Stimulated activated CD4-positive, alpha-beta T cell treated with anti-CD3 and anti-CD28 coated beads, TNF-alpha, amount 100 ng/mL, for 48 hours (primary cell): Measurements from ENCODE around the gene IRX5.

Experiments used
- DNase-seq, 3 donors: peaks; one replicate each; pipeline ENCODE4 v3.0.0-alpha.2; 2020; ENCODE audit warnings: low read depth in 3 of 3

The IRX5 gene

DNA sequence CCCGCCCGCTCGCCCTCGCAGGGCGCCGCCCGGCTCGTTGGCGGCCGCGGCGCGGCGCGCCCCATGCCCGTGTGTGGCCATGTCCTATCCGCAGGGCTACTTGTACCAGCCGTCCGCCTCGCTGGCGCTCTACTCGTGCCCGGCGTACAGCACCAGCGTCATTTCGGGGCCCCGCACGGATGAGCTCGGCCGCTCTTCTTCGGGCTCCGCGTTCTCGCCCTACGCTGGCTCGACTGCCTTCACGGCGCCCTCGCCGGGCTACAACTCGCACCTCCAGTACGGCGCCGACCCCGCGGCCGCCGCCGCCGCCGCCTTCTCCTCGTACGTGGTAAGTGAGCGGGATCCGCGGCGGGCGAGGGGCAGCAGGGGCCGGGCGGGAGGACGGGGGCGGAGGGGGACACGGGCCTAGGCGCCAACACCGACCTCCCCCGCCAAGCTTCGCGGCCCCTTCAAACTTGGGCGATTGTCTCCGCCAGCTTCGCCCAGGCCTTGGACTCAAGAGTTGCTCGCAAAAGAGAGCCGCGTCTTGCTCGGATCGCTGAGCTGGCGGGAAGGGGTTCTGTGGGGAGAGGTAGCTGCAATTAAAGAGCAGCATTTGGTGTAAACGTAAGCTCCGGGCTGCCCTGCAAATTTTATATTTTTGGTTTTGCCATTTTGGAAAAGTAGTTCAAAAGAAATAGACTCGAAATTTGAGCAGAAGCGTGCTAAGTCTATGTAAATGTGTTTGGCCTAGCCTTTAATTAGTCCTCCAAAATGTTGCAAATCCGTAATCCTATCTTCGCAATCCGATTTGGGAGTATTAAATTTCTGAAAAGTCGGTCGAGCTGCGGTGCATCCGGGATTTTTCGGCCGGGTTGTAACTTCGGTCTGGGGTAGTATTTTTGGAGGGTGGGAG is 702 bp downstream of the IRX5 start:
- DNase-seq = no peak

DNA sequence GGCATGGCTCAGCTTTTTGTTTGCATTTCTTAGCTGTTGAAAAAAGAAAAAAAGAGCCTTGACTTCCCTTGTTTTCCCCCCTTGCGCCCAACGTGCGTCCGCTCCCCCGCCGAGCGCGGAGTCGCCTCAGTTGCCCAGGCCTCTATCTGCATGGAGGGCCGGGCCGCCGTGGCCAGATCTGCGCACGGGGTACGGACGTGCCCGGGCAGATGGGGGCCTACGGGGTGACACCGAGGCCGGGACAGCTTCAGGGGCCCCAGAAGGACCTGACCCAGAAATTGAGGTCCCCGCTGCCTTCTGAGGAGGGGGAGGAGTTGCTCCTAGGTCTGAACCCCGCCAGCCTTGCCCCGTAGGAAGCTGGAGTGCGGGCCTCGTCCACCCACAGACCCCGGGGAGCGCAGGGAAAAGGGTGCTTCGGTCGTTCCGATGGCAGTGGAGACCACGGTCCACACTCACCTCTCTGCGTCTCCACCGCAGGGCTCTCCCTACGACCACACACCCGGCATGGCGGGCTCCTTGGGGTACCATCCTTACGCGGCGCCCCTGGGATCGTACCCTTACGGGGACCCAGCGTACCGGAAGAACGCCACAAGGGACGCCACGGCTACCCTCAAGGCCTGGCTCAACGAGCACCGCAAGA is 1.5 kb downstream of the IRX5 start:
- no peak for DNase-seq

GRCh38 chr16:54932737-54933254 is 2.1 kb downstream of the IRX5 start:
- no peak for DNase-seq

DNA sequence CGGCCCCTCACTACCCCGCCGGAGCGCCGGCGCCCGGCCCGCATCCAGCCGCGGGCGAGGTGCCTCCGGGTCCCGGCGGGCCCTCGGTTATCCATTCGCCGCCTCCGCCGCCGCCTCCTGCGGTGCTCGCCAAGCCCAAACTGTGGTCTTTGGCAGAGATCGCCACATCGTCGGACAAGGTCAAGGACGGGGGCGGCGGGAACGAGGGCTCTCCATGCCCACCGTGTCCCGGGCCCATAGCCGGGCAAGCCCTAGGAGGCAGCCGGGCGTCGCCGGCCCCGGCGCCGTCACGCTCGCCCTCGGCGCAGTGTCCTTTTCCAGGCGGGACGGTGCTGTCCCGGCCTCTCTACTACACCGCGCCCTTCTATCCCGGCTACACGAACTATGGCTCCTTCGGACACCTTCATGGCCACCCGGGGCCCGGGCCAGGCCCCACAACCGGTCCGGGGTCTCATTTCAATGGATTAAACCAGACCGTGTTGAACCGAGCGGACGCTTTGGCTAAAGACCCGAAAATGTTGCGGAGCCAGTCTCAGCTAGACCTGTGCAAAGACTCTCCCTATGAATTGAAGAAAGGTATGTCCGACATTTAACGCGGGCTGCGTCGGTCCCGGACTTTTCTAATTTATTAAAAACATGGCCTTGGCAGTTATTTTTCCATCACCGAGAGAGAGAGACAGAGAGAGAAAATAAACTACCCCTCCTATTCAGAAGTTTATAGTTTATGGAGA is 2.8 kb downstream of the IRX5 start:
- no peak for DNase-seq

- no peak for DNase-seq
Observed at GRCh38 chr16:54934481-54935265, 4.0 kb downstream of the IRX5 start.

DNA sequence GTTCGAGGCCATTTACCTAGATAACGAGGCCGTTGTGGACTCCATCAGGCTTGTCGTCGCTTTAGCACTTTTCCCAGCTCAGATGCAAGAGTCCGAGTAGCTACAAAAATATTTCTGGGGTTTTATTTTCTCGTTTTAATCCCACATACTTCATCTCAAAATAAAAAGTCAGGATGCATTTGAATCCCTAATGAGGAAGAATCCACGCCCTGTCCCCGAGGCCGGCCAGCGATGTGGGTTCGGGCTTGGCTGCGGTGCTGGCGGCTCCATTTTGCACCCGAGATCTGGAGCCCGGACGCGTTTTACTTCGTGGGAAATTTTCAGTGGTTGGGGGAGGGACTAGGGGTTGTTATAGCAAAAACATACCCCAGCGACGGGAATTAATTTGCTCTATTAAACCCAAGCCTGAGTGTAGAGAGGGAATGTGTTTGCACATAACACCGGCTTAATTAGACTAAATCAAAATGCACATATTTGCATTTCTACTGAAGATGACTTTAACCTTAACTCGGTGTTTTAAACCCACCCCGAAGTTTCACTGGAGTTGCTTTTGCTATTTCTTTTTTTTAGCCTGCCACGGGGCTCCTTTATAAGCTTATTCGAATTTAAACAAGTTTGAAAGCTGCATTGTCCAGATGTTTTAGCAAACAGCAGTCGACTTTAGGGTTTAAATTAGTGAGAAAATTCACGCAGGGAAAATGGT is 4.8 kb downstream of the IRX5 start:
- no peak for DNase-seq

- DNase-seq = no peak
Observed at GRCh38 chr16:54936201-54936978, 5.7 kb downstream of the IRX5 start.

DNA sequence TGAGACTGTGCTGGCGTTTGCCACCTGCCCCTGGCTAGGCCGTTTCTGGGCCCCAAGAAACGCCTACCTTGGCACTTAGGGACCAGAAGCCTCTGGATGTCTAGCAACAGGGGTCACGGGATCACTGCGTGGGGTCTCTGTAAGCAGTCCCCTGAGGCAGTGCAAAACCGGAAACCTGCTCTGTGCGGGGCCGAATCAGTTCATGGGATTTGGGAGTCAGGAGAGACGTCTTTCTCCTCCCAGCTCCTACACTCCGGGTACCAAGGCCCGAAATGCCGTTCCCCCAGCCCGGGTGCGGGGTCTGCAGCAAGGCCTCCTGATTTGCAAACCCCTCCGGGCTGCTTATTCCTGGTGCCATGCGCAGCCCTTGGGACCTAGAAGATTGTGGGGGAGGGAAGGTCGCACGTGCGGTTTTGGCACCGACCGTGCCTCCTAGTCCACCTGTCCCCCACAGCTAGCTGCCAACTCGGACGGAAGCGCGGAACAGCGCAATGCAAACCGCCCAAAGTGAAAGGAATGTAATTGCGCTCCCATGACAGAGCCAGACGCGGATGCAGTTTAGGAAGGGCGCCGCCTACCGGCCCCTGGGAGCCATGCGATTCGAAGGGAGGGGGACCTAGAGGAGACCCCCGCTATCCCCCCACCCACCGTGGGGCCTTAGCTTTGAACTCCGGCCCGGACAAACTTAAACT is 6.5 kb downstream of the IRX5 start:
- DNase-seq = no peak

- no peak for DNase-seq
Observed at GRCh38 chr16:54937671-54938211, 7.1 kb downstream of the IRX5 start.

- DNase-seq = no peak
Observed at GRCh38 chr16:54938212-54939028, 7.8 kb downstream of the IRX5 start.

DNA sequence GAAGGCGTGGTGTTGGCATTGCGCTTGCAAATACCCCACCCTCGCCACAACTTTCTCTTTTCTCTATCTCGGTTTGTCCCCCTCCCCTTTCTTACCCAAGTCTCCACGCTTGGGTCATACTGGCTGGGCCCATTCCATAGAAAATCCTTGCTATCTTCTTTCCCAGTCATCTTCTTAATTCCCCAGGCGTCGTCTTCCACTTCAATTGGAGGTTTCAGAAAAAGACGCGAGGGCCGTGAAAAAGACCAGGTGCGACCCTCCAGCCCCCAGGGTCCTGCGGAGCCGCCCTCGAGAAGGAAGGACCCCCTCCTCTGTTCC is 8.3 kb downstream of the IRX5 start:
- no peak for DNase-seq

DNA sequence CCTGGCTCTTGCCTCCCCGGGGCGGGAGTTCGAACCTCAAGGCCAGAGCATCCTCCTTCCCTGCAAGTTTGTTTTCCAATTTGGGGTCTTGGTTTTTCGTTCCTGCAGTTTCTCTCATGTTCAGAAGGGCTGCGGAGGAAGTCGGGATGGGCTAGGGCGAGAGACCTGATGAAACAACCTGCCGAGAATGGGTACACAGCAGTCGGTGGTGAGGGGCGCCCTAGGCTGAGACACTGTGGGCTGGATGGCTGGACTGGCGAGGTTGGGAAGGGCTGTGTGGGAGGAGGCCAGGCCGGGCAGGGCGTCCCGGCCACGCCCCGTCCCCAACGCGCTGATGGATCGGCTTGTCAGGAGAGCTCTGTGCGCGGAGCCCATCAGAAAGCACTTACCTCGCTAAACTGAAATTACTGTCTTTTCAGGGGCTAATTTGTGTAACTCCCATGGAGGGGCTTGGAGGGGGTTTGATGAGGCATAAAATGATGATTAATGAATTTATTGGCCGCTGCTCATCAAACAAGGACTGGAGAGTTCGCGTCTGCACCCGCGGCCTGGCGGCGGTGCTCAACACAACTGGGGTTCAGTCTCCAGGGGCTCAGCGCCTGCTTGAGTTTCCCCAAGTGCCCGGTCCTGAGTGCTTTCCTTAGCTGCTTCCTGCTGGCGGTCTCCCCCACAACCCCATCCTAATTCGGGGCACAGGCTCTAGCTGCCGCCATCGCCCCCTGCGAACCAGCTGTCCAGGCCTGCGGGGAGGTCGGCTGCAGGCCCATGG is 9.0 kb downstream of the IRX5 start:
- no peak for DNase-seq

DNA sequence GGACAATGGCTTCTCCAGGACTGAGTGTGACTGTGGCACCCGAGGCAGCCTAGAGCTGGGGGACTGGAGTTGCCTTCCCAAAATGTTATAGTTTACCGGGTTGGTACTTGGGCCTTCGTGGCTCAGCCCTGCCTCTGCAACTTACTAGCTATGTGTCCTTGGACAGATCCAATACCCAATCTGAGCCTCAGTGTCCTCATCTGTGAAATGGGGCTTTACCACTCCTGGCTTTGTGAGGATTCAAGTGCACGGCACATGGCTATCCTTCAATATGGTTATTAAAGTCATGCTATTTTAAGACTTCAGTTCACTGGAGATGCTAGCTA is 9.6 kb downstream of the IRX5 start:
- DNase-seq = no peak

DNA sequence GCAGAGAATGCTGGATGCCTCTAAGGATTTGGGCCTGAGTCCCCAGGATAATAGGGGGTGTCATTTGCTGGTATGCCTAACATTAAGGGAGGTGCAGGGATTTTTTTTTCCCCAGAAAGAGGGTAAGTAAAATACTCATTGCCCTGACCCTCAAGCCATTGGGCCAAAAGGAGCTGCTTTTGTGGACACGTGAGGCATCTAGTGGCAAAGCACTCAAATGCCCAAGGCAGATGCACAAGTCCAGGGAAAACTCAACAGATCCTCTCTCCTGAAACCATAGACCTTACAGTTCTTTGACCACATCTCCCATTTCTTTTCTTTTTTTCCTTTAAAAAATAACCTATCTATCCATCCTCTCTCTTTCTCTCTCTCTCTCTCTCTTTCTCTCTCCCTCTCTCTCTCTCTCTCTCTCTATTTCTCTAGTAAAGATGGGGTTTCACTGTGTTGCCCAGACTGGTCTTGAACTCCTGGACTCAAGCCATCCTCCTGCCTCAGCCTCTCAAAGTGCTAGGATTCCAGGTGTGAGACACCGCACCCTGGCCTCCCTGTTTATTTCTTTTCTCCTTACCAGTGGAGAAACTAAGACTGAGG is 11.8 kb downstream of the IRX5 start:
- no peak for DNase-seq

DNA sequence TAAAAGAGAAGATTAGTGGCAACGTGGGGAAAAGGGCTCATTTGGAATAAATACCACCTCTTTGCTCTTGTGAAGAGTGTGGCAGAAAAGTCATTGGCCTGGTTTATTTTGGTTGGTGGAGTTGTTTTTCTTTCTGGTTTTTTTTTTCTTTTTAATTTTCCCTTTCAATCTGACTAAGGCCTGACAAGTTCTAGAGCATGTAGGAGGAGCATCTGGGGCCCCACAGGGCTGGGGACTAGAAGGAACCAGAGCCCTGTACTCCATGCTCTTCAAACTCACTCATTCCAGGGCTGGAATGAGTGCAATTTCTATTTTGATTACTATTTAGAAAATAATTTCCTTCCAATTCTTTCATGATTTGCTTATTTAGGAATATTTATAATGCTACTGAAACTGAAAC is 13.3 kb downstream of the IRX5 start:
- DNase-seq = no peak

GRCh38 chr16:54945063-54945462 is 14.4 kb downstream of the IRX5 start:
- no peak for DNase-seq

GRCh38 chr16:54946909-54947308 is 16.2 kb downstream of the IRX5 start:
- no peak for DNase-seq

DNA sequence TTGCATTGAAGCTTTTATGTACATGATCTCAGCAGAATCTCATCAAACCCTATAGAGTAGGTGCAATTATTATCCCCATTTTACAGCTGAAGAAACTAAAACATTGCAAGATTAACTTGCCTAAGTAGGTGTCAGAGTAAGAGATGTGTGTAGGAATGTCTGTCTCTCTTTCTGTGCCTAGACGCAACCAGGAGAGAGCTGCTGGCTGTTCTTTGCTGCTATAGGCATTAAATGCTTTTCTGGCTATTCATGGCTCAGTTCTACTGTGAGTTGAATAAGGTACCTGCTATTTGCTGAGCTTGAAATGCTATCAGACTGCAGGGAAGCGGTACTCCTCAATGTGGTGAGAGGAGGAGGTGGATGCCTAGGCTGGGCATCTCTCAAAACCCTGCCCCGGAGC is 17.0 kb downstream of the IRX5 start:
- DNase-seq = no peak
